DND-41 (cell line): Measurements from ENCODE around the gene CNNM3.
"Not testable (repeated sequence)": the region's sequence is repeated elsewhere in the genome, so short reads cannot be mapped to it uniquely, and the experiment has no call there.

Experiments
- ATAC-seq: fragments of 200-7000 bp; cut with Tn5 transposase; 3 replicates; pipeline ENCODE4 v1.9.1; 2021; ENCODE audit warnings: low read depth; ENCODE audit not compliant: insufficient read depth
- DNase-seq: peaks from one replicate; pipeline ENCODE4 v3.0.0-alpha.2; 2020
- H2AFZ ChIP-seq: 2 replicates; pipeline ENCODE4 v1.6.0; 2012; ENCODE audit warnings: low read depth, low read length
- H3K27ac ChIP-seq: 2 replicates; pipeline ENCODE4 v1.5.1; 2012; ENCODE audit warnings: low read length, inconsistent platforms
- H3K27me3 ChIP-seq: fragments of 200-600 bp; sonication (generic); 2 replicates; pipeline ENCODE4 v1.6.0; 2012; ENCODE audit warnings: low read length, mild to moderate bottlenecking, inconsistent platforms; ENCODE audit not compliant: insufficient read depth, poor library complexity
- H3K36me3 ChIP-seq: 2 replicates; pipeline ENCODE4 v1.5.1; 2012; ENCODE audit warnings: low read length, inconsistent platforms; ENCODE audit not compliant: insufficient read depth
- H3K4me1 ChIP-seq: 2 replicates; pipeline ENCODE4 v1.5.1; 2012; ENCODE audit warnings: mild to moderate bottlenecking, low read length; ENCODE audit not compliant: insufficient read depth
- H3K4me2 ChIP-seq: 2 replicates; pipeline ENCODE4 v1.6.0; 2012; ENCODE audit warnings: mild to moderate bottlenecking, moderate library complexity, low read length, inconsistent platforms; ENCODE audit not compliant: insufficient read depth
- H3K4me3 ChIP-seq, 2 experiments: fragments of 200-600 bp in 1 of 2; shearing (Covaris generic) in 1 of 2; 2 replicates each; pipeline ENCODE4 v1.5.1; 2012 to 2016; ENCODE audit warnings: inconsistent platforms in 2 of 2, low read length in 2 of 2, mild to moderate bottlenecking in 2 of 2, low read depth in 1 of 2, moderate library complexity in 1 of 2
- H3K79me2 ChIP-seq: 2 replicates; pipeline ENCODE4 v1.6.0; 2012; ENCODE audit warnings: low read length, inconsistent platforms; ENCODE audit not compliant: insufficient read depth
- H3K9ac ChIP-seq: 2 replicates; pipeline ENCODE4 v1.6.0; 2012; ENCODE audit warnings: low read depth, mild to moderate bottlenecking, inconsistent platforms, low read length, moderate library complexity
- H3K9me3 ChIP-seq: 2 replicates; pipeline ENCODE4 v1.5.1; 2012; ENCODE audit warnings: low read length, moderate library complexity, mild to moderate bottlenecking, inconsistent platforms; ENCODE audit not compliant: insufficient read depth, severe bottlenecking
- H4K20me1 ChIP-seq: 2 replicates; pipeline ENCODE4 v1.6.0; 2012; ENCODE audit warnings: low read length; ENCODE audit not compliant: insufficient read depth
- EZH2 ChIP-seq: IDR thresholded peaks from 3 replicates; pipeline ENCODE4 v1.6.1; 2012; ENCODE audit warnings: borderline replicate concordance, low read depth, mild to moderate bottlenecking, moderate library complexity, low read length, inconsistent platforms; ENCODE audit not compliant: severe bottlenecking
- TF ChIP-seq, protein P1 (sequence below): IDR thresholded peaks from 2 replicates; pipeline ENCODE4 v1.5.1; 2012; ENCODE audit warnings: borderline replicate concordance, low read length, moderate library complexity, mild to moderate bottlenecking; ENCODE audit not compliant: poor library complexity, severe bottlenecking; ENCODE audit errors: extremely low read depth

Gene CNNM3

DNA sequence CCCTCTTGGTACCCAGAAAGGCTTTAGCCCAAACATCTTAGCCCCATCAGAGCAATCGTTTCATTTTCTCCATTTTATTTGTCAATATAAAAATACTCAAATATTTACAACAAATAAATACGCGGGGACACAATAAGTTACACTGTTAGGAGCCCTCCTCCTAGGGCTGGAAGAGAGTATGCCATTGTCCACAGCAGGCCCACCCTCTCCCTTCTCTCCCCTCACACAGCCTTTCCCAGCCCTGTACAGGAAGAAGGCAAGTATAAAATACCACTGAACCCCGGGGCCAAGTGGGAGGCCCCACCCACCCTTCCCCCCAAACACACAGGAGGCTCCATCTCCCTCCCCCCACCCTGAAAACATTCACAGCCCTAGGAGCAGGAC lies 43.6 kb downstream of the CNNM3 start:
- TF ChIP-seq, protein P1, sequence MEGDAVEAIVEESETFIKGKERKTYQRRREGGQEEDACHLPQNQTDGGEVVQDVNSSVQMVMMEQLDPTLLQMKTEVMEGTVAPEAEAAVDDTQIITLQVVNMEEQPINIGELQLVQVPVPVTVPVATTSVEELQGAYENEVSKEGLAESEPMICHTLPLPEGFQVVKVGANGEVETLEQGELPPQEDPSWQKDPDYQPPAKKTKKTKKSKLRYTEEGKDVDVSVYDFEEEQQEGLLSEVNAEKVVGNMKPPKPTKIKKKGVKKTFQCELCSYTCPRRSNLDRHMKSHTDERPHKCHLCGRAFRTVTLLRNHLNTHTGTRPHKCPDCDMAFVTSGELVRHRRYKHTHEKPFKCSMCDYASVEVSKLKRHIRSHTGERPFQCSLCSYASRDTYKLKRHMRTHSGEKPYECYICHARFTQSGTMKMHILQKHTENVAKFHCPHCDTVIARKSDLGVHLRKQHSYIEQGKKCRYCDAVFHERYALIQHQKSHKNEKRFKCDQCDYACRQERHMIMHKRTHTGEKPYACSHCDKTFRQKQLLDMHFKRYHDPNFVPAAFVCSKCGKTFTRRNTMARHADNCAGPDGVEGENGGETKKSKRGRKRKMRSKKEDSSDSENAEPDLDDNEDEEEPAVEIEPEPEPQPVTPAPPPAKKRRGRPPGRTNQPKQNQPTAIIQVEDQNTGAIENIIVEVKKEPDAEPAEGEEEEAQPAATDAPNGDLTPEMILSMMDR = no peak
- TF ChIP-seq EZH2 = no peak
- no peak overlapping the region for H3K4me2 ChIP-seq
- no peak overlapping the region for H3K4me3 ChIP-seq
- no peak for DNase-seq
- H3K79me2 ChIP-seq = peaks cover 30% of the 10 kb centered on the region
- no peaks in the 10 kb centered on the region for H3K27me3 ChIP-seq
- H3K36me3 ChIP-seq = no peaks in the 10 kb centered on the region; the same call in 1 of the 2 replicates
- H4K20me1 ChIP-seq = peaks cover 3% of the 10 kb centered on the region
- peaks cover 32% of the 10 kb centered on the region for H3K4me1 ChIP-seq
- no peak overlapping the region for H2AFZ ChIP-seq
- no peak overlapping the region for H3K9ac ChIP-seq
- ATAC-seq = no peak
- H3K27ac ChIP-seq = no peak overlapping the region
- no peaks in the 10 kb centered on the region for H3K9me3 ChIP-seq

DNA sequence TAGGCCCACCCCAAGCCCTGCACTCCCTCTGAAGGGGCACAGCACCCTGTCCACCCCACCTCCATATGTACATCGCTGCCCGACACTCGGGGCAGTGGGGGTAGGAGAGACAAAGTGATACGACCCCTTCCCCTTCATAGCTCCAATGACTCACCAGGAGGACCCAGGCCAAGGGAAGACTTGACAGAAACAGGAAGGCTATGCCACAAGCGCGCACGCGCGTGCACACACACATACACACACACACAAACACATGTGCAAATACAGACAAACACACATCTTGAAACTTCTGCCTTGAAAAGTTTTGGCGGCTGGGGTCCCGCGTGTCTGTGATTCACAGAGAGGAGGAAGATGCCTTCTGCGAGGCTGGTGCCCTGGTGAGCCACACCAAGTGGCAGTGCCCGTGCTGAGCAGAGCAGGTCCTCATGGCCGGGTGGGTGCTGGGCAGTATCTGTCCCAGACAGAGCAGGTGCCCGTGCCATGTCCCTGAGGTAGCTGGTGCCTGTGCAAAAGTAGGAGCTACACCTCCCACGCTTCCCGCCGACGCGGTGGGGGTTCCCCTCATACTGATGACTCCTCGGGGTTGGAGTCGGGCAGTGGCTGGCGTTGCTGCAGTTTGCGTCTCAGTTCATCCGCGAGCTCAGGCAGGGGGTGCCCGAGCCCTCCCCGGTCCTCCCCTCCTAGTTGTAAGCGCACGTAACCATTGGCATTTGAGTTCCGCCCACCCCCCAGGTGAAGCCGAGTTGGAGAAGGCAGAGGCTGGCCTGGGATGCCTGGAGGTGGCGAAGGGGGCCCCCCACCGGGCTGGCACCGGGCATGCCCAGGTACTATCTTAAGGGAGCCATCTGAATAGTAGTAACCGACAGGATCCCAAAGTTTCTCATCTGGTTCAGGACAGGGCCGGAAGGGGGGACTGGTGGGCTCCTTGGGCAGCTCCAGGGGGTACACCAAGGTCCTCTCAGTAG lies 44.3 kb downstream of the CNNM3 start:
- TF ChIP-seq, protein P1 = no peak
- TF ChIP-seq EZH2 = no peak
- Histone ChIP-seq H3K9me3 (no peaks in the 10 kb centered on the region), H3K9ac (no peak overlapping the region), H2AFZ (no peak overlapping the region), H3K4me2 (no peak overlapping the region), H3K4me1 (peaks cover 29% of the 10 kb centered on the region), H4K20me1 (peaks cover 3% of the 10 kb centered on the region), H3K36me3 (no peaks in the 10 kb centered on the region; the same call in 1 of the 2 replicates), H3K79me2 (peaks cover 24% of the 10 kb centered on the region), H3K27me3 (no peaks in the 10 kb centered on the region), H3K27ac (no peak overlapping the region), H3K4me3 (no peak overlapping the region)
- DNase-seq (peak; percentile 33), ATAC-seq (no peak)

DNA sequence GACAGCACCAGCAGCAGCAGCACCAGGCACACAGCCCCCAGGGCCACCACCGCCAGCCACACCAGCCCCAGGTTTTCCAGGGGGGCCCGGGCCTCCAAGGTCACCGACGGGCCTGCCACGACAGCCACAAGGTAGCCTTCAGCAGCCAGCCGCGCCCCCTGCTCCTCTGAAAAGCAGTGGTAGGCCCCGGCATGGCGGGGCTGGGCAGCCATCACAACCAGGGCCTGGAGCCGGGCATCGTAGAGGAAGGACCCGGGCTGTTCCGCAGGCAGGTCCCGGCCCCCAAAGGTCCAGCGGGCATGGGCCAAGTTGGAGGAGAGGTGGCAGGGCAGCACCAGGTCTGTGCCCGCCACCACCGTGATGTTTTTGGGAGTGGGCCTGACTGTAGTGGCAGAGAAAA lies 45.0 kb downstream of the CNNM3 start:
- DNase-seq (no peak), ATAC-seq (no peak)
- no peak overlapping the region for H3K4me2 ChIP-seq
- H4K20me1 ChIP-seq = peaks cover 3% of the 10 kb centered on the region
- no peak overlapping the region for H3K4me3 ChIP-seq
- H3K9ac ChIP-seq = no peak overlapping the region
- TF ChIP-seq EZH2 = no peak
- TF ChIP-seq, protein P1 = no peak
- no peaks in the 10 kb centered on the region for H3K27me3 ChIP-seq
- H3K9me3 ChIP-seq = no peaks in the 10 kb centered on the region
- no peaks in the 10 kb centered on the region; the same call in 1 of the 2 replicates for H3K36me3 ChIP-seq
- no peak overlapping the region for H2AFZ ChIP-seq
- peaks cover 25% of the 10 kb centered on the region for H3K4me1 ChIP-seq
- H3K79me2 ChIP-seq = peaks cover 17% of the 10 kb centered on the region
- no peak overlapping the region for H3K27ac ChIP-seq

DNA sequence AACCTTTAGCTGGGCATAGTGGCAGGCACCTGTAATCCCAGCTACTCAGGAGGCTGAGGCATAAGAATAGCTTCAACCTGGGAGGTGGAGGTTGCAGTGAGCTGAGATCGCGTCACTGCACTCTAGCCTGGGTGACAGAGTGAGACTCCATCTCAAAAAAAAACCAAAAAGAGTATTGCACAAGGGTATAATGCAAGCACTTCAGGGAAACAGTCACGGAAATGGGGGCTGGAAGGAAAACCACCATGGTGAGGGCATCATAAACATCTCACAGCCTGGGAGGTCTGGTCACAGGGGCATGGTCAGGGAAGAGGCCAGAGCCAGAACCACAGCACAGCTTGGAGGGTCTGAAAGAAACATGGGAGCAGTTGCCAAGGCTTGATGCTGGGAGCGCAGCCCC lies 47.0 kb downstream of the CNNM3 start:
- not testable (repeated sequence) for H3K79me2 ChIP-seq, H3K9me3 ChIP-seq, DNase-seq, H3K9ac ChIP-seq, H3K4me3 ChIP-seq, H3K4me2 ChIP-seq, H3K27ac ChIP-seq, ATAC-seq, H3K36me3 ChIP-seq, H2AFZ ChIP-seq, H3K27me3 ChIP-seq, H4K20me1 ChIP-seq
- H3K4me1 ChIP-seq = peaks cover 12% of the 10 kb centered on the region
